T-cell (primary cell): ENCODE results near the gene RBM19. TPM values are rescaled to one million over a fixed set of nuclear protein-coding genes. Genes with fewer than 3 reads are reported as not detected.

Experiments
- ATAC-seq, 4 experiments: fragments of 200-7000 bp in 3 of 4; fragments of 150-1000 bp in 1 of 4; cut with Tn5 transposase; replicated peaks in 1 of 4; 1 replicate in 3 of 4; 2 replicates in 1 of 4; pipeline ENCODE4 v1.10.0; 2021; ENCODE audit warnings: moderate library complexity in 3 of 4, mild to moderate bottlenecking in 2 of 4, moderate number of reproducible peaks in 1 of 4
- CTCF ChIA-PET, 2 donors: fragments of 300-600 bp; sonication (Branson Sonifier 250); formaldehyde crosslinking; loops; one replicate each; lab custom pipeline; 2022; ENCODE audit warnings: antibody characterized with exemption in 2 of 2; lab: Charles Lee
- POLR2A ChIA-PET, 2 donors: fragments of 300-600 bp; sonication (Branson Sonifier 250); formaldehyde crosslinking; loops; one replicate each; lab custom pipeline; 2022; ENCODE audit warnings: antibody characterized with exemption in 2 of 2; lab: Charles Lee
- DNase-seq, 35 experiments: peaks; one replicate each; pipeline versions ENCODE4 v3.0.0 to v3.0.0-alpha.2; 2013 to 2023
- H3K27ac ChIP-seq: one replicate; pipeline ENCODE4 v1.5.1; 2013; ENCODE audit warnings: low read length
- H3K27me3 ChIP-seq, 2 experiments: replicated peaks in 1 of 2; 1 replicate in 1 of 2; 2 replicates in 1 of 2; pipeline versions ENCODE4 v1.6.1 to v1.7.0; 2013; ENCODE audit warnings: low read length in 1 of 2, mixed read lengths in 1 of 2; ENCODE audit not compliant: control insufficient read depth in 2 of 2, insufficient read depth in 2 of 2; ENCODE audit errors: extremely low read depth in 1 of 2
- H3K36me3 ChIP-seq, 2 donors: 1 replicate in 1 of 2; 2 replicates in 1 of 2; pipeline versions ENCODE4 v1.6.1 to v1.7.0; 2013; ENCODE audit warnings: low read length in 1 of 2; ENCODE audit not compliant: control insufficient read depth in 2 of 2, insufficient read depth in 1 of 2; ENCODE audit errors: extremely low read depth in 1 of 2
- H3K4me1 ChIP-seq, 2 experiments: 1 replicate in 1 of 2; 2 replicates in 1 of 2; pipeline versions ENCODE4 v1.6.1 to v1.7.0; 2013; ENCODE audit warnings: low read length in 2 of 2, mixed read lengths in 1 of 2; ENCODE audit not compliant: insufficient read depth in 2 of 2, control insufficient read depth in 1 of 2; ENCODE audit errors: extremely low read depth in 1 of 2
- H3K4me3 ChIP-seq, 2 donors: 1 replicate in 1 of 2; 2 replicates in 1 of 2; pipeline versions ENCODE4 v1.5.1 to v1.7.0; 2013; ENCODE audit warnings: mild to moderate bottlenecking in 2 of 2, low read length in 1 of 2, moderate library complexity in 1 of 2; ENCODE audit not compliant: control insufficient read depth in 1 of 2; ENCODE audit errors: extremely low read depth in 1 of 2
- H3K9me3 ChIP-seq: 2 replicates; pipeline ENCODE4 v1.7.0; 2013
- H3K27ac Mint-ChIP-seq, 2 donors: one replicate each; pipeline ENCODE4 v1.8.0; 2020 to 2021; ENCODE audit warnings: mild to moderate bottlenecking in 2 of 2, mixed read lengths in 2 of 2
- H3K27me3 Mint-ChIP-seq, 2 donors: one replicate each; pipeline ENCODE4 v1.8.0; 2021 to 2022; ENCODE audit warnings: mixed read lengths in 2 of 2
- H3K36me3 Mint-ChIP-seq: one replicate; pipeline ENCODE4 v1.8.0; 2021; ENCODE audit warnings: mixed read lengths
- H3K4me1 Mint-ChIP-seq, 3 donors: one replicate each; pipeline ENCODE4 v1.8.0; 2020 to 2022; ENCODE audit warnings: mixed read lengths in 3 of 3, mild to moderate bottlenecking in 1 of 3
- H3K4me3 Mint-ChIP-seq, 3 donors: one replicate each; pipeline ENCODE4 v1.8.0; 2020 to 2022; ENCODE audit warnings: mild to moderate bottlenecking in 3 of 3, mixed read lengths in 3 of 3, moderate library complexity in 3 of 3
- H3K9me3 Mint-ChIP-seq, 3 donors: one replicate each; pipeline ENCODE4 v1.8.0; 2020 to 2022; ENCODE audit warnings: mixed read lengths in 3 of 3
- WGBS: methylation state at CpG from one replicate; pipeline ENCODE4 v1.1.5; 2013; ENCODE audit warnings: missing lambda C conversion rate; ENCODE audit not compliant: insufficient coverage; 5-methylcytosine and 5-hydroxymethylcytosine counted together
- total RNA-seq, 35 experiments: library from RNA in 6 of 35; stranded (reverse) in 6 of 35; fragments of 120-200 nt in 1 of 35; gene quantifications; one replicate each; pipeline versions ENCODE4 v1.2.1 to v1.2.4 and lab custom pipeline; 2013 to 2026

The RBM19 gene
- total RNA-seq, 5 donors from 2014 or later (not counting 1 experiment from before 2014, with no cell fraction given), result 57.9 to 80.3 (median 78.3) TPM

DNA sequence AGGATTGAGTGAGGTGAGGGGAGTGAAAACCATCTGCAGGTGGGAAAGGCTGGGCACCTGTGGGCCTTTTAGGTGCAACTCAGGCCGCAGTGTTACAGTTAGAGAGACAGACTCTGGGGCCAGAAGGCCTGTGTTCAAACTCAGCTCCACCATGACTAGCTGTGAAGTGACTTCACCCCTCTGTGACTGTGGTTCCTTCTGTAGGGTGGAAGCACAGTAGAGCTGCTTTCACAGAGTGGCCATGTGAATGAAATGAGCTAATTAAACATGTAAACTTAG is 25.0 kb downstream of the RBM19 start:
- Histone ChIP-seq H3K36me3 (peaks cover 30 to 95% of the 10 kb centered on the region in 2 donors), H3K9me3 (no peaks in the 10 kb centered on the region), H3K4me1 (no peaks in the 10 kb centered on the region), H3K27ac (no peak overlapping the region), H3K4me3 (no peak overlapping the region), H3K27me3 (no peaks in the 10 kb centered on the region)
- ATAC-seq (no peak), DNase-seq (no peak)
- H3K36me3 Mint-ChIP-seq, result peaks cover 61% of the 10 kb centered on the region
- CTCF ChIA-PET, result interaction anchor here in 1 of 2 donors (0.7 kb wide), 1 partner anchor 1972 kb away, joined by 3 read pairs; no protein-coding TSS in a partner anchor
- WGBS, result 100% methylated on average over 1 of the region's 1 CpG
- POLR2A ChIA-PET, result interaction anchor here (0.6 to 0.7 kb wide), 2 partner anchors 13 to 27 kb away, joined by 3 to 4 read pairs; no protein-coding TSS in a partner anchor
- H3K4me3 Mint-ChIP-seq, result no peak overlapping the region
- no peak overlapping the region for H3K27ac Mint-ChIP-seq
- no peaks in the 10 kb centered on the region for H3K4me1 Mint-ChIP-seq
- no peaks in the 10 kb centered on the region for H3K27me3 Mint-ChIP-seq
- H3K9me3 Mint-ChIP-seq, result no peaks in the 10 kb centered on the region

DNA sequence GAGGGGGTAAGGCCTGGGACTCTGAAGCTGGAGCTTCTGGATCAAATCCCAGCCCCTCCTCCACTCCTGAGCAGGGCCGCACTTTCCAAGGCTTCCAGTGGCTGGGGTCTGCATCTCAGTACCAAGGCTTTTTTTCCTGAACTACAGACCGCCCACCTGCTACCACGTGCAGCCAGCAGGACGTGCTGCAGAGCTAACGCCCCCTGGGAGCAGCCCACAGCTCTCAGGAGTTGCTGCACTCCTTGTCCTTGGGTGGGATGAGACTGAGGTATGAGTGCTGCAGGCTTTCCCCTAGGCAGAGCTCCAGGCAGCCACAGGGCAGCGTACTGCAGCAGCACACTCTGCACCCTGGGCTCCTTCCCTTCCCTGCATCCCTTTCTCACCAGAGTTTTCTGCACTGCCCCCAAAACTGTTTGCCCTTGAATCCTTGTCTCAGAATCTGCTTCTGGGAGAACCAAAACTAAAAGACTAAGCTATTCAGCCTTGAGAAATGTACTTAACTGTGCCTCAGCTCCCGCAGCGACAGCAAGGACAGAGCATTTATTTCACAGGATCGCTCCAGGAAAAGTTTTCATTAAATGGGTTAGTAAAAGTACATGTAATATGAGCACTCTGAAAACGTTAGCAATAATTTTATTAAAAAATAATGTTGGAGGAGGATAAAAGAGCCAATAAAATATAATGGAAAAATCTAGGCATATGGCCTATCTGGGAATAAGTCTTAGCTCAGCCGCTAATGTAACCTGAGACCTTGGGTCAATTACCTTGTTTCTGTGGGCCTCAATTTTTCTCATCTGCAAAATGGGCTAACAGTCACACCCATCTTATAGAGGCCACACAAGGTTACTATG is 25.5 kb downstream of the RBM19 start:
- ChIA-PET POLR2A (interaction anchor here (0.6 to 0.7 kb wide), 2 partner anchors 14 to 27 kb away, joined by 3 to 4 read pairs; no protein-coding TSS in a partner anchor), CTCF (interaction anchor here in 1 of 2 donors (0.7 kb wide), 1 partner anchor 1973 kb away, joined by 3 read pairs; no protein-coding TSS in a partner anchor)
- H3K36me3 Mint-ChIP-seq, result peaks cover 56% of the 10 kb centered on the region
- WGBS, result 100% methylated on average over 1 of the region's 11 CpGs
- no peak overlapping the region for H3K27ac ChIP-seq
- H3K9me3 ChIP-seq, result no peaks in the 10 kb centered on the region
- no peak overlapping the region for H3K27ac Mint-ChIP-seq
- no peaks in the 10 kb centered on the region for H3K27me3 Mint-ChIP-seq
- H3K27me3 ChIP-seq, result no peaks in the 10 kb centered on the region
- H3K4me3 Mint-ChIP-seq, result no peak overlapping the region
- no peak for ATAC-seq
- no peaks in the 10 kb centered on the region for H3K9me3 Mint-ChIP-seq
- no peaks in the 10 kb centered on the region for H3K4me1 ChIP-seq
- H3K4me3 ChIP-seq, result no peak overlapping the region
- DNase-seq, result no peak
- H3K4me1 Mint-ChIP-seq, result no peaks in the 10 kb centered on the region
- peaks cover 27 to 91% of the 10 kb centered on the region in 2 donors for H3K36me3 ChIP-seq

DNA sequence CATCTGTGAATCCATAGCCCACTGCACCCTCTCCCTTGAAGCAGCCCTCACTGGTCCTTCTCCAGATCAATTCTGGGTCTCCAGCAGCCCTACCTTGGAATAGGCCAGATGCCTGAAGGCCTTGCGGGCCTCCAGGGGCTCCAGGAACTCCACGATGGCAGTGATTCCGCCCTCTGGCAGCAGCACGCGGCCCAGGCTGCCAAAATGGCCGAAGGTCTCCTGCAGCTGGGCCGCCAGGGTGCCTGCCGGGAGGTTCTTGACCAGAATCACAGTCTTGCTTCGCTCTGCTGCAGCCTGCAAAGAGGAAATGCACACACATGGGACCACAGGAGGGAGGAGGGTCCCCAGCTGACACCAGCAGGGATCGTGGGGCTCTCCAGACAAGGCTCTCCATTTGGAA is 26.3 kb downstream of the RBM19 start:
- H3K36me3 Mint-ChIP-seq, result peaks cover 56% of the 10 kb centered on the region
- no peaks in the 10 kb centered on the region for H3K9me3 Mint-ChIP-seq
- H3K27ac Mint-ChIP-seq, result no peak overlapping the region
- Histone ChIP-seq H3K27ac (no peak overlapping the region), H3K4me3 (no peak overlapping the region), H3K4me1 (no peaks in the 10 kb centered on the region), H3K36me3 (peaks cover 25 to 91% of the 10 kb centered on the region in 2 donors), H3K27me3 (no peaks in the 10 kb centered on the region), H3K9me3 (no peaks in the 10 kb centered on the region)
- H3K4me3 Mint-ChIP-seq, result no peak overlapping the region
- no peaks in the 10 kb centered on the region for H3K4me1 Mint-ChIP-seq
- POLR2A ChIA-PET, result no interaction called here
- CTCF ChIA-PET, result interaction anchor here in 1 of 2 donors (0.5 to 0.6 kb wide), 2 partner anchors 8 to 119 kb away, joined by 3 to 7 read pairs; no protein-coding TSS in a partner anchor
- WGBS, result 96% methylated on average over 10 of the region's 10 CpGs
- DNase-seq (no peak), ATAC-seq (no peak)
- no peaks in the 10 kb centered on the region for H3K27me3 Mint-ChIP-seq

DNA sequence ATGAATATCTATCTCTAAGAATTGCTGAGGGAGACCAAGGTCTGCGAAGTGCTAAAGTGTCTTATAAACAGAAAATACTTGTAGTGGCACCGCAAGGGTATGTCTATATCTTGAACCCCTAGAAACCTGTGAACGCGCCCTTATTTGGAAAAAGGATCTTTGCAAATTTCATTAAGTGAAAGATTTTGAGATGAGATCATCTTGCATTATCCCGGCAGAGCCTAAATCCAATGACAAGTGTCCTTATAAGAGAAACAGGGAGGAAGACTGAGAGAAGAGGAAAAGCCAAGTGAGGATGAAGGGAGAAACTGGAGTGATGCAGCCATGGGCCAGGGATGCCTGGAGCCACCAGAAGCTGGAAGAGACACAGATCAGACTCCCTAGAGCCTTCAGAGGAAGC is 27.7 kb downstream of the RBM19 start:
- H3K36me3 Mint-ChIP-seq, result peaks cover 62% of the 10 kb centered on the region
- CTCF ChIA-PET, result no interaction called here

DNA sequence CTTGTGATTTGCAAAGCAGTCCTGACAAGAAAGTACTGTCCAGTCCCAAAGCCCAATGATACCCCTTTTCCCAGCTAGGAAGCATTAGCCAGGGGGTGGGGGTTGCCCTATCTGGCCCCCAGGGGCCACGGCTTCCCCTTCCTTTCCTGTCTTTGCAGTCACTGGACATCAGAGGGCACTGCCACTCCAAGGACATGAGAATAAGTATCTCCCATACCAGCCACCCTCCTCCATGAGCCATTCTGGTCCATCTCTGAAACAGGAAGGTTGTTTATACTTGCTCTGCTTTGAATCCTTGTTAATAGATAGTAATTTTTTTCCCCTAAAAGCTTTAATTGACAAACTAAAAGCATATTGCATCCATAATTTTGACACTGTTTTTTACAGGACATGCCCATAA is 29.7 kb downstream of the RBM19 start:
- Histone ChIP-seq H3K4me3 (no peak overlapping the region), H3K27me3 (no peaks in the 10 kb centered on the region), H3K4me1 (no peaks in the 10 kb centered on the region), H3K9me3 (no peaks in the 10 kb centered on the region), H3K27ac (no peak overlapping the region), H3K36me3 (peaks cover 31 to 89% of the 10 kb centered on the region in 2 donors)
- ChIA-PET CTCF (no interaction called here), POLR2A (no interaction called here)
- no peak for DNase-seq
- H3K27ac Mint-ChIP-seq, result no peak overlapping the region
- H3K4me3 Mint-ChIP-seq, result no peak overlapping the region
- no peaks in the 10 kb centered on the region for H3K27me3 Mint-ChIP-seq
- peaks cover 53% of the 10 kb centered on the region for H3K36me3 Mint-ChIP-seq
- ATAC-seq, result no peak
- peaks cover 0 to 6% (median 0%) of the 10 kb centered on the region in 3 donors for H3K4me1 Mint-ChIP-seq
- WGBS, result no CpG with 5 or more reads among the region's 1 CpG
- no peaks in the 10 kb centered on the region for H3K9me3 Mint-ChIP-seq

More for the DNA sequence above, 27.7 kb downstream of the RBM19 start:
- Histone ChIP-seq H3K27me3 (no peaks in the 10 kb centered on the region), H3K36me3 (peaks cover 28 to 92% of the 10 kb centered on the region in 2 donors), H3K4me3 (no peak overlapping the region), H3K9me3 (no peaks in the 10 kb centered on the region), H3K27ac (no peak overlapping the region), H3K4me1 (no peaks in the 10 kb centered on the region)
- Mint-ChIP-seq H3K4me1 (no peaks in the 10 kb centered on the region), H3K4me3 (no peak overlapping the region), H3K27me3 (no peaks in the 10 kb centered on the region), H3K27ac (no peak overlapping the region), H3K9me3 (no peaks in the 10 kb centered on the region)
- WGBS, result 100% methylated on average over 5 of the region's 5 CpGs
- ATAC-seq (no peak), DNase-seq (no peak)
- POLR2A ChIA-PET, result no interaction called here

DNA sequence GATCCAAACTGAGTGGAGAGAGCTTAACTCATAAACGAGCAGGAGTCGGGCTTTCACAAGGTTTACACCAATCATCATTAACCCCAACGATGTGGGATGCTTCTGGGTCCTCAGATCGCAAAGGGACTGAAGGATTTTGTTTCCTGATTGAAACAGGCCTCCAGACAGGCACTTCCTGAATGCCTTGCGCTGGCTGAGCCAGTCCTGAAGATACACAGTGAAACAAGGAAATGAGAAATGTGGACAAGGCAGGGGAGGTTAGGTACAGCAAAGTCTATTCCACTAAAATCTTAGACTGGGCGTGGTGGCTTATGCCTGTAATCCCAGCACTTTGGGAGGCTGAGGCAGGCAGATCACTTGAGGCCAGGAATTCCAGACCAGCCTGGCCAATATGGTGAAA is 30.7 kb downstream of the RBM19 start:
- H3K4me3 ChIP-seq, result no peak overlapping the region
- no peaks in the 10 kb centered on the region for H3K9me3 ChIP-seq
- H3K36me3 ChIP-seq, result peaks cover 31 to 83% of the 10 kb centered on the region in 2 donors
- H3K36me3 Mint-ChIP-seq, result peaks cover 52% of the 10 kb centered on the region
- POLR2A ChIA-PET, result no interaction called here
- CTCF ChIA-PET, result interaction anchor here in 1 of 2 donors (0.6 kb wide), 1 partner anchor 31 kb away, joined by 4 read pairs; no protein-coding TSS in a partner anchor
- no peak overlapping the region for H3K27ac Mint-ChIP-seq
- no peaks in the 10 kb centered on the region for H3K27me3 Mint-ChIP-seq
- no peak for DNase-seq
- no peaks in the 10 kb centered on the region for H3K27me3 ChIP-seq
- H3K4me1 ChIP-seq, result no peaks in the 10 kb centered on the region
- no peaks in the 10 kb centered on the region for H3K9me3 Mint-ChIP-seq
- peaks cover 4 to 6% (median 5%) of the 10 kb centered on the region in 3 donors for H3K4me1 Mint-ChIP-seq
- H3K4me3 Mint-ChIP-seq, result no peak overlapping the region
- no CpG with 5 or more reads among the region's 6 CpGs for WGBS
- no peak overlapping the region for H3K27ac ChIP-seq
- ATAC-seq, result no peak
